GM19324 (cell line): ENCODE results near the gene NRM.
"Not testable (repeated sequence)": the region's sequence is repeated elsewhere in the genome, so short reads cannot be mapped to it uniquely, and the experiment has no call there.

Source experiments
- ATAC-seq: cut with Tn5 transposase; IDR thresholded peaks from one replicate; pipeline ENCODE4 v1.9.1; 2021; ENCODE audit warnings: mild to moderate bottlenecking, moderate library complexity; ENCODE audit not compliant: unreplicated experiment, low FRiP score

NRM gene

DNA sequence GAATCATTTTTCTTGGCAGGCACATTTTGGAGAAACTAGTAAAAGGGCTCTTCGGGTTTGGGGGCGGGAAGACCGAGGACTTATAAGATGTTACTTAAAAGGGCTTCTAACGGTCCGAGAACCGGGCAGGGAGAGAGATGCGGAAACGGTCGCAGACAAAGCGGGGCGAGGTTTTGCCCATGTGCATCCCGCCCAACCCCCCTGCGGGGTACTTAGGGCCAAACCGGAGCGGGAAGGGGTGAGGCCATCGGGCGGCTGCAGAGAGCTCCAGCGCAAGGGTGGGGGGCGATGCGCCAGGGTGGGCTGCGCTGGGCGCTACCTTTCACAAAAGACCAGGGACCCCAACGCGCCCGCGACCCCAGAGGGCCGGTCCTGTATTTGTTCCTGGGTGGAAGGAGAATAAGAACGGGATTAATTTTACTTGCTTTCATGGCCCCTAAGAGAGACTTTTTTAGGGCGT, 30.0 kb upstream of the NRM start:
- ATAC-seq = no peak

DNA sequence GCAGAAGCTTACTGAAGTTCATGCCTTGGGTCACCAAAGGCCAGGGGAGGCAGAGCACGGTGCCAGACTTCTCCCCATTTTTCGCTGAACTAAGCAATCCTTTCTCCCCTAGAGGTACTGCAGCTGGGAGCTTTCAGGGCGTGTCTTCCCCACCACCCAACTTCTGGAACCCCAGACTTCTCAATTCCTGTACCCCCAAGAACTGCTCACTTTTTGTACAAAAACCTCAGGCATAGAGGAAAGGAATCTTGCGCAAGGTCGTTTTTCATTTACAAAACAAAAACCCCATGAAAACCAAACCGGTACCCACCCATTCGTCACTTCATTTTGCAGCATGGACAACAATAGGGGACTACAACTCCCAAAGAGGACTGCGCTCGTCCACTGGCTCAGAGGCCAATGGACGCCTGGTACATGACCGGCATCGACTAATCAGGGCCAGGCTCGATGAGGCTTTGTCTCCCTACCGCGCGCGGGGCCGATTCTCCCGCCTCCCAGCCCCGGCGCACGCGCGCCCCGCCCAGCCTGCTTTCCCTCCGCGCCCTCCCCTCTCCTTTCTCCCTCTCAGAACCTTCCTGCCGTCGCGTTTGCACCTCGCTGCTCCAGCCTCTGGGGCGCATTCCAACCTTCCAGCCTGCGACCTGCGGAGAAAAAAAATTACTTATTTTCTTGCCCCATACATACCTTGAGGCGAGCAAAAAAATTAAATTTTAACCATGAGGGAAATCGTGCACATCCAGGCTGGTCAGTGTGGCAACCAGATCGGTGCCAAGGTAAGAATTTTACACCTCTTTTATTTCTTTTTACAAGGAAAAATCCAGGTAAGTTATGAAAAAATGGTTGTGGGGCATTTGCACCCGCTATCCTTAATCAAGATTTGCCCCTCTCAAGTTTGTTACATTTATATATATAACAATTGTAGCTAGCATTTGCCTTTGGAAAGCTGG, 29.3 kb upstream of the NRM start, which contains the start of gene TUBB:
TUBB (plus strand) TSS at position 562 of the 947 bp plus-strand sequence; CDS start at position 717, 155 bp downstream.
- ATAC-seq = peak; percentile 36

DNA sequence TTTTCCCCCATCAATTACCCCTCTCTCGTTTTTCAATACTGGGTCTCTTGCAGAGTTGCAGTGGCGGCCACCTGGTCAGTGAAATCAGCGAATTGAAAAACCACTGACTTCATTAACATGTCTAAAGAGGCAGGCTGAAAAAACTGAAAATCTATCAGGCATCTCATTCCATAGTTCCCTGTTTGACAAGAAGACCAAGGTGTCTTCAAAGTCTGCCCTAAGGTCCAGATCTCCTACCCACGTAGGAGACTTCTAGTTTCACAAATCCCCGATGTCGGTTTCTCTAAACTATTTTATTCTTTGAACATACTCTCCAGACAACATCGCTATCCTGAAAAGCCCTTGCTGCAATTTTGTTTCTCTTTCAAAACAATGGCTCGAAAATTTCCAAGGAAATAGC, 28.6 kb upstream of the NRM start:
- no peak for ATAC-seq

DNA sequence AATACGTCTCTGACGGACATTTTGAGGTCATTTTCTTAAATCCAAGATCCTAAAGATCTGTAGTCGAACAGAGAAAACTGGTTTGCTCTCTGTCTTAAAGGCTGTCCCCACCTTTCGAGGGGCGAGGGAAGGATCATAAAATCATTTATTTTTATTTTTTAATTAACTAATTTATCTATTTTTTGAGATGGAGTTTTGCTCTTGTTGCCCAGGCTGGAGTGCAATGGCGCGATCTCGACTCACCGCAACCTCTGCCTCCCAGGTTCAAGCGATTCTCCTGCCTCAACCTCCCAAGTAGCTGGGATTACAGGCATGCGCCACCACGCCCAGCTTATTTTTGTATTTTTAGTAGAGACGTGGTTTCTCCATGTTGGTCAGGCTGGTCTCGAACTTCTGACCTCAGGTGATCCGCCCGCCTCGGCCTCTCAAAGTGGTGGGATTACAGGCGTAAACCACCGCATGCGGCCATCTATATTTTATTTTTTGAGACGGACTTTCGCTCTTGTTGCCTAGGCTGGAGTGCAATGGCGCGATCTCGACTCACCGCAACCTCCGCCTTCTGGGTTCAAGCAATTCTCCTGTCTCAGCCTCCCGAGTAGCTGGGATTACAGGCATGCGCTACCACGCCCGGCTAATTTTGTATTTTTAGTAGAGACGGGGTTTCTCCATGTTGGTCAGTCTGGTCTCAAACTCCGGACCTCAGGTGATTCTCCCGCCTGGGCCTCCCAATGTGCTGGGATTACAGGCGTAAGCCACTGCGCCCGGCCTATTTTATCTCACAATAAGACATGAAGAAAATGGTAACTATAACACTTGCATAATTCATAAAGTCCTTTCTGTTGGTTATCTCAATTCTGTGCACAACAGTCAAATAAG, 27.3 kb upstream of the NRM start:
- ATAC-seq = not testable (repeated sequence)

DNA sequence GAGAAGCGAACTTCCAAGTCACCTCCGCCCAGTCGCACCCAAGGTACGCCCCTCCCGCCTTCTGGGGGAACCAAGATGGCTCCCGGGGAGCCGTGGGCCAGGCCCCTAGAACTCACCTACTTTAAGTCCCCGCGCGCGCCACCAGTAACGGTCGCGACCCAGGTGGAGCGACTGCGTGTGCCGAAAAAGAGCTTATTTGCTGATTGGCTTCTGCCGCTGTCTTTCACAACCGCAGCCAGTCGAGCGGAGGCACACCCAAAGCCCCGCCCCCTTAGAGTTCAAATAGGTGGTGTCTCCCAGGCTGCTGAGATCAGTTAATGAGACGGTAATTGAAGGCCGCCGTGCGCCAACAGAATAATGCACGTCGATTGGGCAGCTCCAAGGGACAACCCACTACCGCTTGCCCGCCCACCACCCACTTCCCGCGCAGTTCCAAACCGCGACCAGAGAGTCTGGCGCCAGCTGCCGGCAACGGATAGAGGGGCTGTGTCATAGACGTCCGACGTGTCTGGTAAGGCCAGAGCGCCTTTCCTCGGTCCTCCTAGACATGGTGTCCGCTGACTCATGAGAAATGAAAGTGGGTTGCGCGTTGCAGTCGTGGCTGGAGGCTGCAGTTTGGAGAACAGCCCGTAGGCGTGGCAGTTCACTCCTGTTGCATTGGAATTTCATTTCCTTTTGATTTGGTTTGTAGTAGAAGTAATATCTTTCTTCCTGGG, 26.5 kb upstream of the NRM start, which contains the start of gene MDC1:
MDC1 (minus strand) TSS at position 153 of the 716 bp plus-strand sequence. CDS start 2,106 bp downstream, outside the sequence.
- peak; percentile 71 for ATAC-seq

DNA sequence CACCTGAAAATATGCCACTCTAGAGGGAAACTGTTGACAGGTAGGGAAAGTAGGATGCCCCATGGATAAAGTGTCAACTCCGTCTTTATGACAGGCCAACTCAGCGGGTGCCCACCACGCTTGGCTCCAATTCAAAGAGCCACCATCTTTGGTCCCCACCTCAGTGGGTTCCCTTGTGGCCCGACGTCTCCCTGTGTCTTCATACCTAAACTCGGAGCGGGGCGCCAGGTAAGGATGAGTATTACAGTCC, 26.0 kb upstream of the NRM start:
- ATAC-seq = no peak

DNA sequence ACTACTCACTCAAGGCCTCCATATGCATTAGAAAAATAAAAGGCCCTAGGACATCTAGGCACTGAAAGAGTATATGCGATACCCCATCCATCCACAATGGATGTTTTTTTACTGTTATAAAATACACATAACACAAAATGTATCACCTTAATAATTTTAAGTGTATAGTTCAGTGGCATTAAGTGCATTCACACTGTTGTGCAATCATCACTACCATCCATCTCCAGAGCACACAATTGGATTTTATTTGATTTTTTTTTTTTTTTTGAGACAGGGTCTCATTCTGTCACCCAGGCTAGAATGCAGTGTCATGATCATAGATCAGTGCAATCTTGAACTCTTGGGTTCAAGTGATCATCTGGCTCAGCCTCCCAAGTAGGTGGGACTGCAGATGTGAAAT, 23.5 kb upstream of the NRM start:
- no peak for ATAC-seq

DNA sequence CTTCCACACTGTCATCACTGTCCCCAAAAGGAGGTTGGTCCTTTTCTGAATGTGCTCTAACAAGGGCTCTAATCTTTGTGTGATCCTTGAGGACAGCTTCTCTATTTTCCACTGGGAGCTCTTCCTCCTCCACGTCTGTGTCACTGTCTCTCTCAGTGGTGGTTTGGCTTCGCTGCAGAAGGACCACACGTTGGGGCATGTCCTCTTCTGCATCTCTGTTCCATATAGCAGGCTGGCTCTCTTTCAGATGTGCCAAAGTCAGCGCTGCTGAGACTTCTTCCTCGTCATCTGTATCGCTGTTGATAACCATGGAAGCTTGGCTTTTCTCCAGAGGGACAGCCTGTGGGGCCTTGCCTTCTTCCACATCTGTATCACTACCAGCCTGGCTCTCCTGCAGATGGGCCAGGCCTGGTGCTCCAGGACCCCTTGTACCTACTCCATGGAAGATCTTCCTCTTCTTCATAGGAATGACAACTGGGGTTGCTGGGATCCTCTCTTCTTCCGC, 21.7 kb upstream of the NRM start:
- ATAC-seq = no peak

DNA sequence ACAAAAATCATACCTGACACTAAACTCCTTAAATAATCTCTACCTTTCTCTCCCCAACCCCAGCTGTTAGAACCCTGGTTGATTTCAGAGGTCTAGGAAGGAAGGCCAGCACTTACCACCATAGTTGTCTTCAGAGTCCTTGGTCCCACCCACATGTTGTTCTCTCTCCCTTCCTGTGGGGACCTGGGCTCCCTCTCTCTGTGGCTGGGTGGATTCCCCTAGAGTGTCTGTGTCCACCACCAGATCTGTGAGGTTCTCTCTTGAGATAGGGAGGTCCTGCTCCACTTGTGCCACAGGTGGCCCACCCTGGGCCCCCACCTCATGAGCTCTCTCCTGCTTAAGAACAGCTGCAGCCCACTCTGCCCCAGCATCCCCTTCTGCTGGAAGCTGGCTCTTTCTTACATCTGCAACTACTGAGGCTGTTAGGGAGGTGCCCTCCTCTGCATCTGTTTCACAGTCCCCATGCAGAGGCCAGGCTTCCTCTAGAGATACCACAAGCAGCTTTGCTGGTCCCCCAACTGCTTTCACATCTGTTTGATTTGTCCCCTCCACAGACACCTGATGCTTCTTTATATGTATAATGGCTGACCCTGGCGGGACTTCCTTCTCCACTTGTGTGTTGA, 21.1 kb upstream of the NRM start:
- no peak for ATAC-seq

DNA sequence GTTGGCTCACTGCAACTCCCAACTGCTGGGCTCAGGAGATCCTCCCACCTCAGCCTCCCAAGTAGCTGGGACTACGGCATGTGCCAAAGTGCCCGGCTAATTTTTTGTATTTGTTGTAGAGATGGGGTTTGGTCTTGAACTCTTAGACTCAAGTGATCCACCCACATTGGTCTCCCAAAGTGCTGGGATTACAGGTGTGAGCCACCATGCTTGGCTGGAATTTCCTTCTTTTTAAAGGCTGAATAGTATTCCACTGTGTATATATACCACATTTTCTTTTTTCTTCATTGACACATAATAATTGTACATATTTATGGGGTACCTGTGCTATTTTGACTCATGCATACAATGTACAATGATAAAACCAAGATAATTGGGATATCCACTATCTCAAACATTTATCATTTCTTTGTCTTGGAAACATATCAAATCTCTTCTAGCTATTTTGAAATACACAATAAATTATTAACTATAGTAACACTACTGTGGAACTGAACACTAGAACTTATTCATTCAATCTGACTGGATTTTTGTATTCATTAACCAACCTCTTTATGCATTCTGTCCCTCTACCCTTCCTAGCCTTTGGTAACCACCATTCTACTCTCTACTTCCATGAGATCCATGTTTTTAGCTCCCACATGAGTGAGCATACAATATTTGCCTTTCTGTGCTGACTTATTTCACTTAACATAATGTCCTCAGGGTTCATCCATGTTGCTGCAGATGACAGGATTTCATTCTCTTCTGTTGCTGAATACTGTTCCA, 18.5 kb upstream of the NRM start:
- no peak for ATAC-seq

DNA sequence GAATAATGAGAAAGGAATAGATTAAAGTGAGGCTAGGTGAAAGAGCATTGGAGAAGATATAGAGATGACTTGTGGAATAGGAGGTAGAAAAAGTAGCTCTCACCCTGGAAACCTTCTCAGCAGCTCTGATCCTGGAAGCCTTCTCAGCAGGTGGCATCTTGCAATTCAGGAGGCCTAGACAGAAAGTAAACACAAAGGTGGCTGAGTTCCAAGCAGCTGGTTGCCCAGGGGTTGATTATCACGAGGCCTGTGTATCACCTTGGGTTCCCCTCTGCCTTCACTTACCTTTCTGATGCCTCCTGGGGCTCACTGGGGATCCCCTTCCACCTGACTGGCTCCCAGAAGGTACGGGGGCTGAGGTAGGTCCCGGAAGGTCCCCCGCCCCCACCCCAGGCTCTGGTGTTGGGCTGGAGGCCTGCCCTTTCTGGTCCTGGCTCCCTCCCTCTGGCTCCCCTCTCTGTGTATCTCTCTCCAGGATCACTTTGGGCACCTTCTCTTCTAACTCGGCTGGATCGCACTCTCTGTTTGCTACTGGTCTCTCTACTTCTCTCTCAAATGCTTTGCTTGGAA, 16.6 kb upstream of the NRM start:
- no peak for ATAC-seq

DNA sequence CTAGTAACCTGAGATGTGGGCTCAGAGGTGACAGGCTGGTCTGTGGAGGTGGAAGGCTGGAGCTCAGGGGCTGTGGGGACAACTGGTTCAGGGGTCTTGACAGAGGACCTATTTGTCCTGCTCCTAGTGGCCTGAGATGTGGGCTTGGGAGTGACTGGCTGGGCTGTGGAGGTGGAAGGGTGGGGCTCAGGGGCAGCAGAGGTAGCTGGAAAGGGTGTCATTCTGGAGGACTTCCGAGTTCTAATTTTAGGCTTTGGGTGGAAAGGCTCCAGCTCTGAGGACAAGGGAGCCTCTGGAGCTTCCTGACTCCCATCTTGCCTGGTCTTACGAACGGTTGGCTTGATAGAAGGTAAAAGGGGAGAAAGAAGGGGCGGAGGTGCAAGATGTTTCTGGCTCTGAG, 14.8 kb upstream of the NRM start:
- ATAC-seq = no peak

DNA sequence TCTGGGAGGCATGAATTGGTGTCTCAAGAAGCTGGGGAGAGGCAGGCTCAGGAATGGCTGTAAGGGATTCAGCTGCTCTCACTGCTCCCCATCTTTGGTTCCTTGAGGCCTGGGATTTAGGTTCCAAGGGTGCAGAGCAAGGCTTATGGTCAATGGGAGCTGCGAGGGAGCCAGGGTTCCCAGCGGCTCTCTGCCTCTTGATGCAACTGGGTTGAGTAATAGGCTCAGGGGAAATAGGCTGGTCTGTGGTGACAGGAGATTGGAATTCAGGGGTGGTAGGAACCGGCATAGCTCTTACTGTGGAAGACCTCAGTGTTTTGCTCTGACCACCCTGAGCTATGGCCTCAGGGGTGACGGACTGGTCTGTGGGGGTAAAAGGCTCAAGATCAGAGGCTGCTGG, 13.0 kb upstream of the NRM start:
- no peak for ATAC-seq

DNA sequence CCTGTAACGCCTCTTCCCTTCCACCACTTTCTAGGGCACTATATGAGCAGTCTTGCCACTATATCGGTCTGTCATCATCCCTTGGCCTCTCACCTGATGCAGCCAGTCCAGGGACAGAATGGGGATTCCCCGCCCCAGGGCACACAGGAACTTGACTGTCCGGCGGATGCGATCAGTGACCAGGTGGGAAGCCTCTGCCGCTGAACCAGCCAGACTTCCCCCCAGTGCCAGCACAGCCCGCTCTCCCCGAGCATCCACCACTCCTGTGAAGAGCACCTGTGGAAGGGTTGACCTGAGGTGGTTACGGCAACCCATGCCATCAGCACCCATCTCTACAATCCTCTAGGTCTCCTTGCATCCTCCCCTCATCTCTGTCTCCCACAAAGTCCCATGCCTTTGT, 12.2 kb upstream of the NRM start:
- no peak for ATAC-seq

DNA sequence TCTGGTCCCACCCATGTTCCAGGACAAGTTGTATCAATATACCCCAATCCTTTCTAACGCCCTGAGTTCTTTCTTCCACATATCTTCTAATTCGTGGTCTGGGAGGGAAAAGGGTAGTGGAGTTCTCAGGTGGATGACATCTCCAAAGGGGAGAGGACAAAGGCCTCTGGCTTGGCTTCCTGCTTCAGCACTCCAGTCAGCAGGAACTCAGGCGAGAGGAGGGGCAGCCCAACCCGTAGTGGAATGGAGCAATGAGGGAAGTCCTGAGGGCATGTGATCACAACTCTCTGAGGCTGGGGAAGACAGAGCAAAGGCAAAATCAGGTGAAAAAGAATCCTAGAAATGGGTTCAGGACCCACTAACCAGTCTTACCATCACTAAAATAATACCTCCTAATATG, 9.6 kb upstream of the NRM start:
- ATAC-seq = no peak

DNA sequence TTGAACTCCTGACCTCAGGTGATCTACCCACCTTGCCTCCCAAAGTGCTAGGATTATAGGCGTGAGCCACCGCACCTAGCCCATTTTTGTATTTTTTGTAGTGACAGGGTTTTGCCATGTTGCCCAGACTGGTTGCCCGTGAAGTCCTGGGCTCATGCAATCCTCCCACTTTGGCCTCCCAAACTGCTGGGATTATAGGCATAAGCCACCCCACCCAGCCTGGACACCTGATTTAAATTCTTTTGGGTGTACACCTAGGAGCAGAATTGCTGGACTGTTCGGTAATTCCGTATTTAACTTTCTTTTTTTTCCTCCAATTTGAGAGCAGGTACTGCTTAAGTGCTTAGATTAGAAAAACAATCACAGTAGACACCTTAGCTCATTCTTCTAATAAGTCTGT, 5.6 kb upstream of the NRM start:
- no peak for ATAC-seq

DNA sequence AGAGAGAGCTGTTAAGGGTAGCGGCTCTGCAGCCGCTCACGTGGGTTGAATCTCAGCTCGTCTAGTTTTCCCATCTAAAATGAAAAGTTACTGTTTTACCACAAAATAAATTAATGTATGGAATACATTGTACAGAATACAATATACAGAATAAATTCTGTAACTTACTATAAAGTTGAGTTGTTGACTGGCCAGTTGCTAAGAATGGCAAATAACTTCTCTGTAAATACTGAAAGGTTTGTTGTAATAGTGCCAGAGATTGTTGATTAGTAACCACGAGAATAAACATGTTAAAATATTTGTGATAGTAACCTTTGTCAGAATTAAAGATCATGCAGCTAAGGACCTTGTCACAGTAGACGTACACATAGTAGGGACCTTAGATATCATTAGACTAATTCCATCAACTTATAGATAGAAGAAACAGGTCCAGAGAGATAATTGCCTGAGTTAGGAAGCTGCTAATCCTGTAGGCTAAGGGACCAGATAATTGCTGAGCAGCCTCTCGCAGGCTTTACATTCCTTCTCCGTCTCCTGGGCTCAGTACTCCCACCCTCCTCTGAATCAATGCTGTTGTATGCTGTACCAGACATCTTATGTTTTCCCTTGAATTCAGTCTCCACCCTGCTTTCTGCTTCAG, 544 bp upstream of the NRM start:
- ATAC-seq = no peak

DNA sequence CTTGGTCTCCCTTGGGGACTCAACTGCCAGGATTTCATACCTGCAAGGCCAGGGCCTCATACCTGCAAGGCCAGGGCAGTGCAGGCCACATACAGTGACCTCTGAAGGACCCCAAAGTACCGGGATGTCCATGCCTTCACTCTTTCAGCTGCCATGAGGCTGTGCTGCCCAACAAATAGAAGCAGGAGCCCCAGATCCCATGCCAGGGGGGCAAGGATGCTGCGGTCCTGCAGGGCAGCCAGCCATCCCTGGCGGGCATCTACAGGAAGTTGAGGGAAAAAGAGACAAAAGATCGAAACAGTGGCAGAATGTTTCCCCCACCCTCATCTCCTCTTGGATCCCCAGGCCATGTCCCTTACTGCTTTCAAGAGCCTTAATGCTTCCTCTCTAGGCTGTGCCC, 799 bp downstream of the NRM start:
- no peak for ATAC-seq
